Measurements from ENCODE around the gene BAG1. TPM values are rescaled to one million over a fixed set of nuclear protein-coding genes. Genes with fewer than 3 reads are reported as not detected.

Gene BAG1
- total RNA-seq, 1 donor, result 54.1 TPM

GRCh38 chr9:33223696-33224095 is 40.8 kb downstream of the BAG1 start:
- DNase-seq (ENCODE audit: low read depth), result peak; percentile 54
- no peak overlapping the region for H3K4me3 ChIP-seq (ENCODE audit: low read depth, low read length)
- peak; percentile 39 for TF ChIP-seq CTCF (IDR thresholded peaks at IDR 0.05; ENCODE audit: insufficient read depth, low read length)

- H3K4me3 ChIP-seq (ENCODE audit: low read depth, low read length), result no peak overlapping the region
- DNase-seq (ENCODE audit: low read depth), result no peak
- TF ChIP-seq CTCF (IDR thresholded peaks at IDR 0.05; ENCODE audit: insufficient read depth, low read length), result no peak
These were observed 42.5 kb downstream of the BAG1 start for GRCh38 chr9:33222031-33222430.

- no peak for TF ChIP-seq CTCF (IDR thresholded peaks at IDR 0.05; ENCODE audit: insufficient read depth, low read length)
- H3K4me3 ChIP-seq (ENCODE audit: low read depth, low read length), result no peak overlapping the region
- DNase-seq (ENCODE audit: low read depth), result no peak
These were observed 43.0 kb downstream of the BAG1 start for GRCh38 chr9:33221568-33221884.

- no peak for TF ChIP-seq CTCF (IDR thresholded peaks at IDR 0.05; ENCODE audit: insufficient read depth, low read length)
- no peak for DNase-seq (ENCODE audit: low read depth)
- H3K4me3 ChIP-seq (ENCODE audit: low read depth, low read length), result no peak overlapping the region
These were observed 43.6 kb downstream of the BAG1 start for GRCh38 chr9:33220681-33221567.

GRCh38 chr9:33211695-33212393 is 52.7 kb downstream of the BAG1 start:
- no peak overlapping the region for H3K4me3 ChIP-seq (ENCODE audit: low read depth, low read length)
- DNase-seq (ENCODE audit: low read depth), result peak; percentile 31
- no peak for TF ChIP-seq CTCF (IDR thresholded peaks at IDR 0.05; ENCODE audit: insufficient read depth, low read length)

- TF ChIP-seq CTCF (IDR thresholded peaks at IDR 0.05; ENCODE audit: insufficient read depth, low read length), result no peak
- H3K4me3 ChIP-seq (ENCODE audit: low read depth, low read length), result no peak overlapping the region
- DNase-seq (ENCODE audit: low read depth), result no peak
These were observed 54.3 kb downstream of the BAG1 start for GRCh38 chr9:33210006-33210715.

All from fibroblast of the aortic adventitia (primary cell).